ENCODE measurements around the gene HCRTR1.
"Not testable (repeated sequence)": the region's sequence is repeated elsewhere in the genome, so short reads cannot be mapped to it uniquely, and the experiment has no call there.

HCRTR1 gene

GRCh38 chr1:31581821-31582810, 35.4 kb upstream of the HCRTR1 start:
- DNase-seq, result no peak

- no peak for DNase-seq
These were observed 34.2 kb upstream of the HCRTR1 start for GRCh38 chr1:31583082-31583994.

GRCh38 chr1:31583995-31584868, 33.3 kb upstream of the HCRTR1 start:
- DNase-seq, result no peak

GRCh38 chr1:31584869-31585735, 32.4 kb upstream of the HCRTR1 start:
- DNase-seq, result no peak

GRCh38 chr1:31585736-31586365, 31.6 kb upstream of the HCRTR1 start:
- no peak for DNase-seq

GRCh38 chr1:31586376-31587327, 30.8 kb upstream of the HCRTR1 start:
- DNase-seq, result no peak

GRCh38 chr1:31587328-31587699, 30.2 kb upstream of the HCRTR1 start:
- not testable (repeated sequence) for DNase-seq

- peak; percentile 66 for DNase-seq
These were observed 29.6 kb upstream of the HCRTR1 start for GRCh38 chr1:31587720-31588423.

GRCh38 chr1:31588751-31589515, 28.6 kb upstream of the HCRTR1 start:
- DNase-seq, result no peak

GRCh38 chr1:31591425-31592093, 25.9 kb upstream of the HCRTR1 start:
- no peak for DNase-seq

GRCh38 chr1:31592132-31592531, 25.4 kb upstream of the HCRTR1 start:
- DNase-seq, result no peak

- DNase-seq, result no peak
These were observed 24.3 kb upstream of the HCRTR1 start for GRCh38 chr1:31593136-31593665.

- peak; percentile 84 for DNase-seq
These were observed 23.5 kb upstream of the HCRTR1 start for GRCh38 chr1:31593770-31594632.

GRCh38 chr1:31595836-31596736, 21.4 kb upstream of the HCRTR1 start:
- peak; percentile 66 for DNase-seq

- DNase-seq, result no peak
These were observed 20.8 kb upstream of the HCRTR1 start for GRCh38 chr1:31596737-31597097.
